AG10803 (cell line): ENCODE data around the gene P4HA2.
A peak's percentile ranks its signal among the peaks of the same experiment; 100 is the strongest.

ENCODE experiments used
- DNase-seq: peaks from one replicate; pipeline ENCODE4 v3.0.0; 2010; ENCODE audit warnings: low read depth
- H3K4me3 ChIP-seq: 2 replicates; pipeline ENCODE4 v1.5.1; 2011; ENCODE audit warnings: mild to moderate bottlenecking, low read length, control low read depth
- CTCF ChIP-seq: conservative IDR thresholded peaks from 2 replicates; pipeline ENCODE4 v1.5.1; 2011; ENCODE audit warnings: mild to moderate bottlenecking, low read length, control low read depth, inconsistent platforms

The P4HA2 gene

GRCh38 chr5:132233811-132234683 lies 6.4 kb upstream of the P4HA2 start:
- no peak for TF ChIP-seq CTCF
- DNase-seq: no peak
- no peak overlapping the region for H3K4me3 ChIP-seq

DNA sequence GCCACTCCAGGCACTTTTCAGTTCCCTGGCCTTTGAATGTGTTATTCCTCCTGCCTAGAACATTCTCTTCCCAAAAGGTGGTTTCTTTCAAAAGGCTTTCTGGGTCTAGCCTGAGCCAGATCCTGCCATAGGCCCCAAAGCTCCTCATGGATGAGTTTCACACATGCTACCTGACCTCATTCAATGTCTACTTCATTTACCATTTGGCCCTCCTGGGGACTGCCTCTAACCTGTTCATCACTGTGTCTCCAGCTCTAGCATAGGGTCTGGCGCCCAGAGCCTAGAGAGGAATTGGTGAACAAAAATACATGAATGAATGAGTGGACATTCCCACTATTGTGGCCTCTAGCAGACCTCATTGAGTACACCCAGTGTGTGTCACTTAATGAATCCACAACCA lies 5.4 kb upstream of the P4HA2 start:
- no peak for TF ChIP-seq CTCF
- H3K4me3 ChIP-seq: no peak overlapping the region

GRCh38 chr5:132232465-132232864 lies 4.8 kb upstream of the P4HA2 start:
- no peak for TF ChIP-seq CTCF
- H3K4me3 ChIP-seq: no peak overlapping the region
- DNase-seq: no peak

More for the DNA sequence above, 5.4 kb upstream of the P4HA2 start:
- DNase-seq: no peak

DNA sequence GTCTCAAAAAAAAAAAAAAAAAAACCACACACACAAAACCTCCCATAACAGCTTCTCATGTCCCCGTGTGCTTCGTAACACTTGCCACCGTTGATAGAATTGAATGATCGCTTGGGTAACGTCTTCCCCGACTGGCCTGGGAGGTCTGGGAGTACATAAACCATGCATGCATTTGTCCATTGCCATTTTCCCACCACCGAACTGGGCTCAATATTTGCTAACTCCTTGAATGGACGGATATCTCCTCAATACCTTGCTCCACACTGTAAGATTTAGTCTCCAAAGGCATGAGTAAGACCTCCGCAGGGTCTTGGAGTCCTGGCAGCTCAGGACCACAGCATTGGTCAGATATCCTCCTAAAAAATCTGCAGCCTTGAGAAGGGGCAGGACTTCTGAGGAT lies 3.2 kb upstream of the P4HA2 start:
- no peak for TF ChIP-seq CTCF
- DNase-seq: no peak
- no peak overlapping the region for H3K4me3 ChIP-seq

- no peak for TF ChIP-seq CTCF
- DNase-seq: no peak
- no peak overlapping the region for H3K4me3 ChIP-seq
These were observed 1.6 kb upstream of the P4HA2 start for GRCh38 chr5:132229236-132229635.

DNA sequence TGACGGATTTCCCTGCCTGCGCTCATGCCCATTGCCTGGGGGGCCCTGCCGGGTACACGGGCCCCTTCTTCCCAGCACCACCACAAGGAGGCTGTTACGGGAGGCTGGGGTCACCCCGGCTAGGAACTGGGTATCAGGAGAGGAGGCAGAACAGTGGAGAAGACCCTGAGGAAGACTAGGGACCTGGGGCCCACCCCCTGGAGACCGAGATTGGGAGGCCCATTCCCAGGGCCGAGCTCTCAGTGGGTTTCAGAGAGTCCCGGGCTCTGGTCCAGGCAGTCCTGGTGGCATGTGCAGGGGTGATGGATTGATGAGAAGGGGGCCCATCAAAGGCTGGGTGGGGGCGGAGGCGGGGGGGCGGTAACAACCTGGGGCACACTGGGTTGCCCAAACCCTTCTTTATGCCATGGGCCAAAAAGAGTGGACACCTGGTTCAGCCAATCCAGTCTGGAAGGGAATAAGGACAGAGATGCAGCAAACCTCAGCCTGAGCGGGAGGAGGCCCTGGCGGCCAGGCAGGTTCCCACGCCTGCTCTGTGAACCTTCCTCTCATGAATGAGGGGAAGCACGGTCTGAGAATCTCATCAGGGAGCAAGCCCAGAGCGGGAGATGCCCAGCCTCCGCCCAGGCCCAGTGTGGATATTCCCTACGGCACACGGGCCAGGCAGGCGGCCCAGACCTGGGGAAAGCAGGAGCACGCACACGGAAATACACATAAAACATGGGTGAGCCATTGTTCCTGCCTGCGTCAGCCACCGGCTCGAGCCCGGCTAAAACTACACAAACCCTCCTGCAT lies 785 bp upstream of the P4HA2 start:
- no peak for TF ChIP-seq CTCF
- peak overlapping the region; percentile 74 for H3K4me3 ChIP-seq
- DNase-seq: no peak

- TF ChIP-seq CTCF: no peak
- peak overlapping the region; percentile 74 for H3K4me3 ChIP-seq
- no peak for DNase-seq
These were observed 493 bp downstream of the P4HA2 start for GRCh38 chr5:132227235-132227484.
